ENCODE data around the gene SLC9C1. TPM values are rescaled to one million over a fixed set of nuclear protein-coding genes. Genes with fewer than 3 reads are reported as not detected.
"Not testable (repeated sequence)": the region's sequence is repeated elsewhere in the genome, so short reads cannot be mapped to it uniquely, and the experiment has no call there.

The SLC9C1 gene
- total RNA-seq, 1 donor from 2014 or later, result 0.99 TPM

- not testable (repeated sequence) for H3K9me3 Mint-ChIP-seq; H3K4me1 Mint-ChIP-seq (ENCODE audit: unreplicated experiment); H3K36me3 Mint-ChIP-seq; H3K27ac Mint-ChIP-seq; DNase-seq (ENCODE audit: extremely low spot score, unreplicated experiment)
- H3K27me3 Mint-ChIP-seq, result peaks cover 14% of the 10 kb centered on the region
- TF ChIP-seq CTCF (conservative IDR thresholded peaks at IDR 0.05), result peak; percentile 28
- H3K4me3 Mint-ChIP-seq, result peak overlapping the region; percentile 24
Observed at GRCh38 chr3:112185423-112186035, 108.5 kb downstream of the SLC9C1 start.

GRCh38 chr3:112175646-112176045 is 118.4 kb downstream of the SLC9C1 start:
- no peaks in the 10 kb centered on the region for H3K36me3 Mint-ChIP-seq
- no peak for DNase-seq (ENCODE audit: extremely low spot score, unreplicated experiment)
- no peaks in the 10 kb centered on the region for H3K27me3 Mint-ChIP-seq
- no peaks in the 10 kb centered on the region for H3K4me1 Mint-ChIP-seq (ENCODE audit: unreplicated experiment)
- H3K9me3 Mint-ChIP-seq, result no peaks in the 10 kb centered on the region
- no peak overlapping the region for H3K4me3 Mint-ChIP-seq
- TF ChIP-seq CTCF (conservative IDR thresholded peaks at IDR 0.05), result no peak
- H3K27ac Mint-ChIP-seq, result no peak overlapping the region

GRCh38 chr3:112175037-112175436 is 119.0 kb downstream of the SLC9C1 start:
- H3K36me3 Mint-ChIP-seq, result no peaks in the 10 kb centered on the region
- no peaks in the 10 kb centered on the region for H3K4me1 Mint-ChIP-seq (ENCODE audit: unreplicated experiment)
- no peak for TF ChIP-seq CTCF (conservative IDR thresholded peaks at IDR 0.05)
- no peak overlapping the region for H3K27ac Mint-ChIP-seq
- H3K9me3 Mint-ChIP-seq, result no peaks in the 10 kb centered on the region
- no peaks in the 10 kb centered on the region for H3K27me3 Mint-ChIP-seq
- H3K4me3 Mint-ChIP-seq, result no peak overlapping the region
- no peak for DNase-seq (ENCODE audit: extremely low spot score, unreplicated experiment)

- Mint-ChIP-seq H3K9me3 (no peaks in the 10 kb centered on the region), H3K4me3 (no peak overlapping the region), H3K27ac (no peak overlapping the region), H3K27me3 (peaks cover 3% of the 10 kb centered on the region), H3K4me1 (ENCODE audit: unreplicated experiment) (no peaks in the 10 kb centered on the region), H3K36me3 (no peaks in the 10 kb centered on the region)
- DNase-seq (ENCODE audit: extremely low spot score, unreplicated experiment), result no peak
- no peak for TF ChIP-seq CTCF (conservative IDR thresholded peaks at IDR 0.05)
Observed at GRCh38 chr3:112171144-112171543, 122.9 kb downstream of the SLC9C1 start.

GRCh38 chr3:112170046-112170445 is 124.0 kb downstream of the SLC9C1 start:
- no peak for TF ChIP-seq CTCF (conservative IDR thresholded peaks at IDR 0.05)
- no peaks in the 10 kb centered on the region for H3K4me1 Mint-ChIP-seq (ENCODE audit: unreplicated experiment)
- H3K27ac Mint-ChIP-seq, result no peak overlapping the region
- peaks cover 3% of the 10 kb centered on the region for H3K27me3 Mint-ChIP-seq
- no peak for DNase-seq (ENCODE audit: extremely low spot score, unreplicated experiment)
- no peak overlapping the region for H3K4me3 Mint-ChIP-seq
- H3K36me3 Mint-ChIP-seq, result no peaks in the 10 kb centered on the region
- H3K9me3 Mint-ChIP-seq, result no peaks in the 10 kb centered on the region

- no peak for TF ChIP-seq CTCF (conservative IDR thresholded peaks at IDR 0.05)
- H3K9me3 Mint-ChIP-seq, result no peaks in the 10 kb centered on the region
- H3K36me3 Mint-ChIP-seq, result no peaks in the 10 kb centered on the region
Observed at GRCh38 chr3:112167758-112168157, 126.3 kb downstream of the SLC9C1 start.

More at GRCh38 chr3:112167758-112168157, 126.3 kb downstream of the SLC9C1 start:
- Mint-ChIP-seq H3K4me3 (no peak overlapping the region), H3K27ac (no peak overlapping the region), H3K4me1 (ENCODE audit: unreplicated experiment) (no peaks in the 10 kb centered on the region), H3K27me3 (peaks cover 3% of the 10 kb centered on the region)
- DNase-seq (ENCODE audit: extremely low spot score, unreplicated experiment), result no peak
